ENCODE measurements around the gene SLC44A1.

Gene SLC44A1

GRCh38 chr9:105307591-105308130 is 63.2 kb downstream of the SLC44A1 start:
- ChIA-PET CTCF (no interaction called here), POLR2A (no interaction called here)
- no peak for TF ChIP-seq SUZ12 (IDR thresholded peaks at IDR 0.05)
- TF ChIP-seq SP1 (IDR thresholded peaks at IDR 0.05): no peak
- no peak for TF ChIP-seq LEF1 (IDR thresholded peaks at IDR 0.05; ENCODE audit: borderline replicate concordance)
- TF ChIP-seq PKNOX1 (IDR thresholded peaks at IDR 0.05): no peak
- TF ChIP-seq CTBP1 (IDR thresholded peaks at IDR 0.05; ENCODE audit: borderline replicate concordance): no peak
- TF ChIP-seq BHLHE40 (IDR thresholded peaks at IDR 0.05; ENCODE audit: borderline replicate concordance): no peak
- no peak for TF ChIP-seq L3MBTL2 (conservative IDR thresholded peaks at IDR 0.05)
- no peak for TF ChIP-seq NFRKB (IDR thresholded peaks at IDR 0.05)
- no peak for TF ChIP-seq ARNT (IDR thresholded peaks at IDR 0.05)
- TF ChIP-seq FOXA1 (IDR thresholded peaks at IDR 0.05): no peak
- TF ChIP-seq TARDBP (IDR thresholded peaks at IDR 0.05): no peak
- TF ChIP-seq FOXM1 (IDR thresholded peaks at IDR 0.05; ENCODE audit: borderline replicate concordance): no peak
- no peak for TF ChIP-seq FOXK2 (IDR thresholded peaks at IDR 0.05)
- TF ChIP-seq HDGF (IDR thresholded peaks at IDR 0.05; ENCODE audit: borderline replicate concordance): no peak
- no peak for TF ChIP-seq ZNF384 (IDR thresholded peaks at IDR 0.05)
- TF ChIP-seq ELF4 (IDR thresholded peaks at IDR 0.05): no peak
- no peak for DNase-seq (ENCODE audit: extremely low spot score)

GRCh38 chr9:105308461-105309341 is 64.2 kb downstream of the SLC44A1 start:
- ChIA-PET POLR2A (no interaction called here), CTCF (no interaction called here)
- DNase-seq (ENCODE audit: extremely low spot score): no peak
- TF ChIP-seq SUZ12 (IDR thresholded peaks at IDR 0.05) (no peak), LEF1 (IDR thresholded peaks at IDR 0.05; ENCODE audit: borderline replicate concordance) (no peak), FOXA1 (IDR thresholded peaks at IDR 0.05) (no peak), ZNF384 (IDR thresholded peaks at IDR 0.05) (no peak), CTBP1 (IDR thresholded peaks at IDR 0.05; ENCODE audit: borderline replicate concordance) (no peak), ARNT (IDR thresholded peaks at IDR 0.05) (no peak), NFRKB (IDR thresholded peaks at IDR 0.05) (no peak), PKNOX1 (IDR thresholded peaks at IDR 0.05) (no peak), ELF4 (IDR thresholded peaks at IDR 0.05) (no peak), HDGF (IDR thresholded peaks at IDR 0.05; ENCODE audit: borderline replicate concordance) (no peak), FOXM1 (IDR thresholded peaks at IDR 0.05; ENCODE audit: borderline replicate concordance) (no peak), BHLHE40 (IDR thresholded peaks at IDR 0.05; ENCODE audit: borderline replicate concordance) (no peak), SP1 (IDR thresholded peaks at IDR 0.05) (no peak), TARDBP (IDR thresholded peaks at IDR 0.05) (no peak)

GRCh38 chr9:105309531-105309931 is 65.1 kb downstream of the SLC44A1 start:
- ChIA-PET CTCF (no interaction called here), POLR2A (no interaction called here)
- TF ChIP-seq FOXK2 (IDR thresholded peaks at IDR 0.05): no peak
- TF ChIP-seq SUZ12 (IDR thresholded peaks at IDR 0.05): no peak
- TF ChIP-seq L3MBTL2 (conservative IDR thresholded peaks at IDR 0.05): no peak
- no peak for TF ChIP-seq FOXM1 (IDR thresholded peaks at IDR 0.05; ENCODE audit: borderline replicate concordance)
- no peak for TF ChIP-seq BHLHE40 (IDR thresholded peaks at IDR 0.05; ENCODE audit: borderline replicate concordance)
- no peak for TF ChIP-seq PKNOX1 (IDR thresholded peaks at IDR 0.05)
- TF ChIP-seq CTBP1 (IDR thresholded peaks at IDR 0.05; ENCODE audit: borderline replicate concordance): no peak
- no peak for TF ChIP-seq ARNT (IDR thresholded peaks at IDR 0.05)
- TF ChIP-seq HDGF (IDR thresholded peaks at IDR 0.05; ENCODE audit: borderline replicate concordance): no peak
- no peak for TF ChIP-seq TARDBP (IDR thresholded peaks at IDR 0.05)
- TF ChIP-seq ELF4 (IDR thresholded peaks at IDR 0.05): no peak
- no peak for TF ChIP-seq SP1 (IDR thresholded peaks at IDR 0.05)
- no peak for TF ChIP-seq FOXA1 (IDR thresholded peaks at IDR 0.05)
- no peak for DNase-seq (ENCODE audit: extremely low spot score)

GRCh38 chr9:105311306-105311705 is 66.9 kb downstream of the SLC44A1 start:
- TF ChIP-seq HDGF (IDR thresholded peaks at IDR 0.05; ENCODE audit: borderline replicate concordance) (no peak), ZNF384 (IDR thresholded peaks at IDR 0.05) (no peak), FOXA1 (IDR thresholded peaks at IDR 0.05) (no peak), FOXM1 (IDR thresholded peaks at IDR 0.05; ENCODE audit: borderline replicate concordance) (no peak), BHLHE40 (IDR thresholded peaks at IDR 0.05; ENCODE audit: borderline replicate concordance) (no peak), NFRKB (IDR thresholded peaks at IDR 0.05) (no peak), SUZ12 (IDR thresholded peaks at IDR 0.05) (no peak), TARDBP (IDR thresholded peaks at IDR 0.05) (no peak), FOXK2 (IDR thresholded peaks at IDR 0.05) (no peak), CTBP1 (IDR thresholded peaks at IDR 0.05; ENCODE audit: borderline replicate concordance) (no peak), ARNT (IDR thresholded peaks at IDR 0.05) (no peak), PKNOX1 (IDR thresholded peaks at IDR 0.05) (no peak), L3MBTL2 (conservative IDR thresholded peaks at IDR 0.05) (no peak), SP1 (IDR thresholded peaks at IDR 0.05) (no peak), ELF4 (IDR thresholded peaks at IDR 0.05) (no peak), LEF1 (IDR thresholded peaks at IDR 0.05; ENCODE audit: borderline replicate concordance) (no peak)
- DNase-seq (ENCODE audit: extremely low spot score): no peak
- ChIA-PET POLR2A (interaction anchor here (0.6 kb wide), 1 partner anchor 19 kb away, joined by 3 read pairs; no protein-coding TSS in a partner anchor), CTCF (no interaction called here)

- POLR2A ChIA-PET: no interaction called here
- CTCF ChIA-PET: no interaction called here
- TF ChIP-seq ARNT (IDR thresholded peaks at IDR 0.05): no peak
- no peak for TF ChIP-seq FOXM1 (IDR thresholded peaks at IDR 0.05; ENCODE audit: borderline replicate concordance)
- no peak for TF ChIP-seq SUZ12 (IDR thresholded peaks at IDR 0.05)
- no peak for TF ChIP-seq HDGF (IDR thresholded peaks at IDR 0.05; ENCODE audit: borderline replicate concordance)
- TF ChIP-seq TARDBP (IDR thresholded peaks at IDR 0.05): no peak
- no peak for TF ChIP-seq PKNOX1 (IDR thresholded peaks at IDR 0.05)
- no peak for TF ChIP-seq ELF4 (IDR thresholded peaks at IDR 0.05)
- no peak for TF ChIP-seq CTBP1 (IDR thresholded peaks at IDR 0.05; ENCODE audit: borderline replicate concordance)
- no peak for TF ChIP-seq NFRKB (IDR thresholded peaks at IDR 0.05)
- no peak for TF ChIP-seq ZNF384 (IDR thresholded peaks at IDR 0.05)
- TF ChIP-seq LEF1 (IDR thresholded peaks at IDR 0.05; ENCODE audit: borderline replicate concordance): no peak
- TF ChIP-seq L3MBTL2 (conservative IDR thresholded peaks at IDR 0.05): no peak
- no peak for TF ChIP-seq BHLHE40 (IDR thresholded peaks at IDR 0.05; ENCODE audit: borderline replicate concordance)
- no peak for TF ChIP-seq SP1 (IDR thresholded peaks at IDR 0.05)
- TF ChIP-seq FOXK2 (IDR thresholded peaks at IDR 0.05): no peak
- TF ChIP-seq FOXA1 (IDR thresholded peaks at IDR 0.05): no peak
- no peak for DNase-seq (ENCODE audit: extremely low spot score)
Measured at GRCh38 chr9:105313238-105313637, 68.8 kb downstream of the SLC44A1 start.
